Measurements from ENCODE around the gene CHCT1. TPM values are rescaled to one million over a fixed set of nuclear protein-coding genes. Genes with fewer than 3 reads are reported as not detected.

Gene CHCT1
- total RNA-seq, 1 donor from 2014 or later: not detected

DNA sequence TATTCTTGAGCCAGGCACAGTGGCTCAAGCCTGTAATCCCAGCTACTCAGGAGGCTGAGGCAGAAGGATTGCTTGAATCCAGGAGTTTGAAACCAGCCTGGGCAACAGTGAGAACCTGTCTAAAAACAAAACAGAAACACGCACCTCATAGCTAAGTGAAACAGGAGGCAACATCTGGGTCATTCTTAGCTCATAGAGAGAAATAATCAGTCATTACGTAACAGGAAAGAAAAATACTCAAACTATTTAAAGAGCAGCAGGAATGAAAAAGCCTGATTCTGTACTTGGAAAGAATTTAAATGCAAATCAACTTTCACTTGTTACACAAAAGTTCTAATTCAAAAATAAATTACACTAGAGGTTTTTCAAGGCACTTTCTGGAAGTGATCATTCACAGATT is 17.2 kb downstream of the CHCT1 start:
- Mint-ChIP-seq H3K36me3 (ENCODE audit: low read depth) (no peaks in the 10 kb centered on the region), H3K27me3 (ENCODE audit: low read depth) (no peaks in the 10 kb centered on the region), H3K4me3 (ENCODE audit: unreplicated experiment) (no peak overlapping the region), H3K4me1 (ENCODE audit: low read depth) (peaks cover 21% of the 10 kb centered on the region), H3K9me3 (ENCODE audit: low read depth) (no peaks in the 10 kb centered on the region), H3K27ac (ENCODE audit: unreplicated experiment) (no peak overlapping the region)
- TF ChIP-seq, protein P1, sequence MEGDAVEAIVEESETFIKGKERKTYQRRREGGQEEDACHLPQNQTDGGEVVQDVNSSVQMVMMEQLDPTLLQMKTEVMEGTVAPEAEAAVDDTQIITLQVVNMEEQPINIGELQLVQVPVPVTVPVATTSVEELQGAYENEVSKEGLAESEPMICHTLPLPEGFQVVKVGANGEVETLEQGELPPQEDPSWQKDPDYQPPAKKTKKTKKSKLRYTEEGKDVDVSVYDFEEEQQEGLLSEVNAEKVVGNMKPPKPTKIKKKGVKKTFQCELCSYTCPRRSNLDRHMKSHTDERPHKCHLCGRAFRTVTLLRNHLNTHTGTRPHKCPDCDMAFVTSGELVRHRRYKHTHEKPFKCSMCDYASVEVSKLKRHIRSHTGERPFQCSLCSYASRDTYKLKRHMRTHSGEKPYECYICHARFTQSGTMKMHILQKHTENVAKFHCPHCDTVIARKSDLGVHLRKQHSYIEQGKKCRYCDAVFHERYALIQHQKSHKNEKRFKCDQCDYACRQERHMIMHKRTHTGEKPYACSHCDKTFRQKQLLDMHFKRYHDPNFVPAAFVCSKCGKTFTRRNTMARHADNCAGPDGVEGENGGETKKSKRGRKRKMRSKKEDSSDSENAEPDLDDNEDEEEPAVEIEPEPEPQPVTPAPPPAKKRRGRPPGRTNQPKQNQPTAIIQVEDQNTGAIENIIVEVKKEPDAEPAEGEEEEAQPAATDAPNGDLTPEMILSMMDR (IDR thresholded peaks at IDR 0.05): no peak
- DNase-seq (ENCODE audit: low spot score): no peak

DNA sequence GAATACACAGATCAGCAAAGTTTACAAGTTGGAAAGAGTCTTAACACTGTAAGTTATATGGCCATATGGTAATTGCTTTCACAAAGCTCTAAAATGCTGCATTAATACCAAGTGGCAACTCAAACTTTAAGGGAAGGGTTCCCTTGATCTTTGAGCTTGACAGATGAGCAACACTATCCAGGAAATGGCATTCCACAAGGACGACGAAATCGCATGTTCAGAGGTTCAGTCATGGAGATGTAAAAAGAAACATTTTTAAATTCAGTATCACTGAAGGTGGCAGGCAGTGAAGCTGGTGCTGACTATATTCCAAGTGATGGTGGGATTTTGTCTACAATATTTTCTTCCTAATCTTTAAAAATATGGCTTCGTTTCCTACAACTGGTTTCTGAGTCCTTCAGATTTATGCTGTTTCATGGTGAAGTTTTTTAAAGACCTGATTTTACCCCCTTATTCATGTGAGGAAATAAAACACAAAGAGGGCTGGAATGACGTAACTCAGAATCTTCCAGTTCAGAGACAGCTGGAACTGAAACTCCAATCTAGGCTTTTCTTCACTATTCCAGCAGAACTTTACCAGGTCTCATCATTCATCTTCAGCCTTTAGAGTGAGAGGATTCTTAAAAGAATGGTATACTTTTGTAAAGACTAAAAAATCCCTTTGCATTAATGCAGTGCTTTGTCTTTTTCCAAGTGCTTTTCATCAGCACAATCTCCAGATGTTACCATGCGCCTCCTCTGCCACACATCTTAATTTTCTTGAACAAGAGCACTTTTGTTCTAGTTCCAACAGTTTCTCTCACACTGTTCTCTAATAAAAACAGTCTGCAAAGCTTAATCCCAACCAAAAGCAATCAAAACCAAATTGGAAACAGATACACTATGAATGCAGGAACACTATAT is 20.2 kb downstream of the CHCT1 start:
- H3K36me3 Mint-ChIP-seq (ENCODE audit: low read depth): peaks cover 9% of the 10 kb centered on the region
- no peak overlapping the region for H3K4me3 Mint-ChIP-seq (ENCODE audit: unreplicated experiment)
- H3K9me3 Mint-ChIP-seq (ENCODE audit: low read depth): no peaks in the 10 kb centered on the region
- TF ChIP-seq, protein P1 (IDR thresholded peaks at IDR 0.05): no peak
- peaks cover 14% of the 10 kb centered on the region for H3K4me1 Mint-ChIP-seq (ENCODE audit: low read depth)
- no peaks in the 10 kb centered on the region for H3K27me3 Mint-ChIP-seq (ENCODE audit: low read depth)
- no peak for DNase-seq (ENCODE audit: low spot score)
- no peak overlapping the region for H3K27ac Mint-ChIP-seq (ENCODE audit: unreplicated experiment)

DNA sequence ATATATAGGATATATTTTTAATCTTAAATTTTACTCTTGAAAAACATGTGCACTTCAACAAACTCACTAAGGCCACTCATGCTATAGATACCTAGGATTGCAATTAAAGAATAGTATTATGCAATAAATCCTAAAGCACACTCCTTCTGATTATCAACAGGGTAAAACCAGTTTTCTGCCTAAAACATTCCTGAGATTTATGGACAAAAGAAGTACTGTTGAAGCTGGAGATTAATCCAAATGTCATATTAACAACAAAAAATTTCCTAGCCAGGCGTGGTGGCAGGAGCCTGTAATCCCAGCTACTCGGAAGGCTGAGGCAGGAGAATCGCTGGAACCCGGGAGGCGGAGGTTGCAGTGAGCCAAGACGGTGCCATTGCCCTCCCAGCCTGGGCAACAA is 21.4 kb downstream of the CHCT1 start:
- H3K36me3 Mint-ChIP-seq (ENCODE audit: low read depth): peaks cover 11% of the 10 kb centered on the region

DNA sequence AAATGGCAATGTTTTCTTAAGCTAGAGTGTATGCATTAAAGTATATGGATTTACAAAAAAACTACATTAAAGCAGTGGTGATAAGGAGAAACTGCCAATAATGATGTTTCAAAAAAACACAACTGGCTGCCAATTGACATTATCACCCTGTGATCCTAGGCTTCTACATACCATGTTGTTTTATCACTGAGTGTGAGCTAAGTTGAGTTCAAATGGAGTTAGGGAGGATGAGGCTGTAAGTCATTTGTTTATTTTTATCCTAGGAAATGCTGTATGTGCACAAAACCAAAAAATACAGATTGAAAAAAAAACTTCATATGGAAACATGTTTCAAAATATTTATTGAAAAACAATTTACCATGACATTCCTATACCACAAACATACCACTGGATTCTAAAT is 22.9 kb downstream of the CHCT1 start:
- DNase-seq (ENCODE audit: low spot score): no peak
- H3K4me1 Mint-ChIP-seq (ENCODE audit: low read depth): peaks cover 10% of the 10 kb centered on the region
- TF ChIP-seq, protein P1 (IDR thresholded peaks at IDR 0.05): no peak
- H3K9me3 Mint-ChIP-seq (ENCODE audit: low read depth): no peaks in the 10 kb centered on the region
- no peak overlapping the region for H3K27ac Mint-ChIP-seq (ENCODE audit: unreplicated experiment)
- no peaks in the 10 kb centered on the region for H3K27me3 Mint-ChIP-seq (ENCODE audit: low read depth)
- H3K36me3 Mint-ChIP-seq (ENCODE audit: low read depth): peaks cover 11% of the 10 kb centered on the region
- H3K4me3 Mint-ChIP-seq (ENCODE audit: unreplicated experiment): no peak overlapping the region

More for the DNA sequence above, 21.4 kb downstream of the CHCT1 start:
- Mint-ChIP-seq H3K27me3 (ENCODE audit: low read depth) (no peaks in the 10 kb centered on the region), H3K4me3 (ENCODE audit: unreplicated experiment) (no peak overlapping the region), H3K27ac (ENCODE audit: unreplicated experiment) (no peak overlapping the region), H3K4me1 (ENCODE audit: low read depth) (peaks cover 14% of the 10 kb centered on the region), H3K9me3 (ENCODE audit: low read depth) (no peaks in the 10 kb centered on the region)
- DNase-seq (ENCODE audit: low spot score): no peak
- TF ChIP-seq, protein P1 (IDR thresholded peaks at IDR 0.05): no peak

DNA sequence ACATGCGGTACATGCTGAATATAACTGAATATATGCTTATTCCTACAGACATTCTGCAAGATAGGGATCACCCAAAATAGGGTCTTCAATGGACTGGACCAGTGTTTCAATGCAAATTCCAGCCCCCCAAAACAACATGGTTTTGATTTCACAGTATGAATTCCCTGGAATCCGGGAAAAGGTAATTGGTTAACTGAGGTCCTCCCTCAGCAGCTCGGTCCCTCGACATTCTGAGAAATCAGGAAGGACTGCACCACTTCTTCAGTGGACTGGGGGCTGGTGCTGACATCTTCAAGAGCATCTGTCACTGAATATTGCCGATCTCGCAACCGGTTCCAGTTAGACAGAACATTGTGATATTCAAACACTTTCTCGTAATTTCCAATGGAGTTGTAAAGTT is 25.1 kb downstream of the CHCT1 start:
- TF ChIP-seq, protein P1 (IDR thresholded peaks at IDR 0.05): no peak
- no peaks in the 10 kb centered on the region for H3K27me3 Mint-ChIP-seq (ENCODE audit: low read depth)
- DNase-seq (ENCODE audit: low spot score): no peak
- H3K4me3 Mint-ChIP-seq (ENCODE audit: unreplicated experiment): no peak overlapping the region
- H3K27ac Mint-ChIP-seq (ENCODE audit: unreplicated experiment): no peak overlapping the region
- H3K4me1 Mint-ChIP-seq (ENCODE audit: low read depth): peaks cover 7% of the 10 kb centered on the region
- no peaks in the 10 kb centered on the region for H3K9me3 Mint-ChIP-seq (ENCODE audit: low read depth)
- H3K36me3 Mint-ChIP-seq (ENCODE audit: low read depth): peaks cover 20% of the 10 kb centered on the region
